ENCODE results near the gene DSC2.
"Not testable (repeated sequence)": the region's sequence is repeated elsewhere in the genome, so short reads cannot be mapped to it uniquely, and the experiment has no call there.

The DSC2 gene

DNA sequence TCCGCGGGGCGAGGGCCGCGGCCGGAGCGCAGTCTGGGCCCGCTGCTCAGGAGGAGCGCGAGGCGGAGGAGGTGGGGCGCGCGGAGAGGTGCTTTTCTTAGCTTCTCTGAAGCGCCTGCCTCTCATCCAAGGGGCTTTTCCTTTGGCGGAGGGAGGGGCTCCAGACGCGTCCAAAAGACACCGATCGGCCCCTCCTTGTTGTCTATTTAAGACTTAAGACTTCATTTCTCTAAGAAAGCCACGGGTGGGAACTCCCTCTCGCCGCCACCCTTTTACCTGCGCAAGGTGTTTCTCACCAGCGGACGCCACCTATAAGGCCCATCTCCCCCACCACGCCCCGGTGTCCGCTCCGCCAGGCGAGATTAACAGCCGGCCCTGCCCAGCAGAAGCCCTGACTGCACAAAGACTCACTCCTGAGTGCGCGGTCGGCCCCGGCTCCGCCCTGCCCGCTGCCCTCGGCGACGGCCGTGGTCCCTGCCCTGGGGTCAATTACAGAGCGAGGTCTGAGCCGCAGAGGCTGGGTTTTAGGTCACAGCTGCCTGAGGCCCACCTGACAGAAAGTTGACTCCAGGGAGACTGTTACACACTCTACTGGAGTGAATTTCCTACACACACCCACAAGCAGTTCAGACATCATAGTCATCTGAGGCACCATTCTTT is at the start of gene DSC2:
Gene DSC2, minus strand, starts transcription at position 397 of the 660 bp plus-strand sequence. CDS start 450 bp downstream, outside the sequence.
- peak; percentile 21 for DNase-seq

DNA sequence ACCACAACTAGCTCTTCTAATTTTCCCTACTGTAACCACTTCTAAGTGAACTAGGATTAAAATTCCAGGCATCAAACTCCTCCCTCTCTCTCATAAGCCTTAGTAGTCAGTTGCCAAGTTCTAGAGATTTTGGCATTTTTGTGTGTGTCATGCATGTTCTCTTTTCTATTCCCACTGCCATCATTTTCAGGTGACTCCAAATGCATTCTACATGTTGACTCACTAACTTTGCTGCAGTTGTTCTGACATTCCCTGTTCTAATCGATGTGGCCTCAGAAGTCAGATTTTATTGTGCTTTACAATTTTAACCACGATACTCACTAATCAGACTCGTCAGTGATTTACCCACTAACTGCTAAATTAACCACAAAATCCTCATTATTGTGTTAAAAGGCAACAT is 47.1 kb upstream of the DSC2 start:
- DNase-seq = no peak

DNA sequence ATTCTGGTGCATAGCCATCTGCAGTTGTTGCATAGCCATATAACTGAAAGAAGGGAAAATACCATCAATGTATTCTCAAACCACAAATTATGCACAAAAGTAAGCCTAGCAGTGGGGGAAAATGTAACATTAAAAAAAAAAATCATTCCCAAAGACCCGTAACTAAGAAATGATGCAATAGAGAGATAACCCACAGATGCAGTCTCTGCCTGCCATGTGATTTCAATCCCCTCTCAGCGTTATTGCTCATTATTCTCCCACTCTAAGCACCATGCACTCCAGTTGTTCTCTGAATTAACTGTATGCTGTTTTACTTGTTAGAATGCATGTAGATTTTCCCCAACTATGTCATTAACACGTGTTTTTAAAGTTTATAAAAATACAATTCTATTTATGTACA is 46.4 kb upstream of the DSC2 start:
- no peak for DNase-seq

GRCh38 chr18:31146809-31147208 is 44.6 kb upstream of the DSC2 start:
- no peak for DNase-seq

GRCh38 chr18:31143025-31143424 is 40.8 kb upstream of the DSC2 start:
- DNase-seq = no peak

- no peak for DNase-seq
These were observed 36.5 kb upstream of the DSC2 start for GRCh38 chr18:31138709-31139108.

DNA sequence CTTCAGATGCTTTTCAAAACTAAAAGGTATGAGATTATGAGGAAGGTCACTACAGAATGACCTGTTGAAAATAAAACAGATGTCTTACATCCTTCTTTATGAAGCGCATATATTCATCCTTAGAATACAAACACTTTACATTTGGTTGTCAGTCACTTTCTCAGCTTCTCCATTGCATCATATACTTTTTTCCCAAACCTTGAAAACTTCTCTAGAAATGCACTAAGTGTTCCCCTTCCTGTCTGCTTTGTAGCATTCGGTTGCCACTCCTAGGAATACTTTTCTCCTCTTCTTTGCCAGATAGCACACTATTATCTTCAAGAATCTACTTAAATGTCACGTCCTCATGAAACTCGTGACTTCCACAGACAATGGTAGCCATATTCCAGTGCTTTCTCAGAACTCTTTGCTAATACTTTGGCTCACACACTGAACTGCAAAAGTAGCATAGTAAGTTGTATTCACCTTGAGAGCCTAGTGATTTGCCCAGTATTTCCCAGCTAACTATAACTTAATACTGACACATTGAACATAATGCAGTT is 32.8 kb upstream of the DSC2 start:
- no peak for DNase-seq

DNA sequence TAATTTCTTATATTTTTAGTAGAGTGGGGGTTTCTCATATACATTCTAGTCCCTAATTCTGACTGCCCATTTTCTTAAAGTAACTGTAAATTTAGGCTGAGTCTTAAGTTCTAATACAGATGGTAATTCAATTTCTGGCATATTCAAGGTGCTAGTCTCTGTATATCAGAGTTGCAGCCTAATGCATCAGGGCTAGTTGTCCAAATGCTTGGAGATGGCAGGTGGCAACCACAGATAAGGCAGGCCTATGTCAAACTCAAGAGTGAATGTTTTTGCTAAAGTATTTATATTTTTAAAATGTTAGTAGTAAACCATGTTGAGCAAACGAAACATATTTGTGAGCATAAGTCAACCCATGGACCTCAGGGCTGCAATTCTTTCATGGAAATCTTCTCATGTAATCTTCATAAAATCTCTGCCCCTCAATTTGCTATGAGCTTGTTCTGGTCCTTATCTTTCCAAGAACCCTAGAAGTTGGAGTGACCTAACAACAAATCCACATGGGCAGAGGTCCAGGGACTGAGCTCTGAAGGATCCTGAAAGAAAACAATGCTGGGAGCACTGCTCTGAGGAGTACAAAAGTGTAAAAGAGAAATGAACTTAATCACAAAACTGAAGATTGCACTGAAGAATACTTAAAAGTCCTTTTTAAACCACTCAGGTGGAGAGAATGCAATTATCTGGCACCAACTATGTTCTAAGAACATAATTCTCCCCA is 27.3 kb upstream of the DSC2 start:
- DNase-seq = no peak

GRCh38 chr18:31125878-31126277 is 23.7 kb upstream of the DSC2 start:
- no peak for DNase-seq

DNA sequence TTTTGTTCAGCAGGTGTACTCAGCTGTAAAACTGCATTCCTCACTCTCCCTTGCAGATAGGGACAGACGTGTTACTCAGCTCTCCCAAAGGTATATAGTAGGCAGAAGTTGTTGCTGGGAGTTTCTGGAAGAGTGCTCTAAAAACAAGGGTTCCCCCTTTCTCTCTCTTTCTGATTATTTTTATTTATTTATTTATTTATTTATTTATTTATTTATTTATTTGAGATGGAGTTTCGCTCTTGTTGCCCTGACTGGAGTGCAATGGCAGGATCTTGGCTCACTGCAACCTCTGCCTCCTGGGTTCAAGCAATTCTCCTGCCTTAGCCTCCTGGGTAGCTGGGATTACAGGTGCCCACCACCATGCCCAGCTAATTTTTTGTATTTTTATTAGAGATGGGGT is 20.9 kb upstream of the DSC2 start:
- not testable (repeated sequence) for DNase-seq

DNA sequence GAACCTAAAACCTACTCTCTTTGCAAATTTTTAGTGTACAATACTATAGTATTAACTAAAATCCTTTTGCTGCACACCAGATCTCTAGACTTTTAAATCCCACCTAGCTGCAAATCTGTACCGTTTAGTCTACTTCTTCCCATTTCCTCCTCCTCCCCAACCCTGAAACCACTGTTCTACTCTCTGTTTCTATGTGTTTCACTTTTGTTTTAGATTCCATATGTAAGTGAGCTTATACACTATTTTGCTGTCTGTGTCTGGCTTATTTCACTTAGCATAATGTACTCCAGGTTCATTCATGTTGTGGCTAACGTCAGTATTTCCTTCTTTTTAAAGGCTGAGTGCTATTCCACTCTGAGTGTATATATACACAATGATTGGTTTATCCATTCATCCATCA is 18.4 kb upstream of the DSC2 start:
- DNase-seq = no peak

- no peak for DNase-seq
These were observed 14.8 kb upstream of the DSC2 start for GRCh38 chr18:31116853-31117595.

GRCh38 chr18:31112804-31113203 is 10.6 kb upstream of the DSC2 start:
- DNase-seq = no peak

DNA sequence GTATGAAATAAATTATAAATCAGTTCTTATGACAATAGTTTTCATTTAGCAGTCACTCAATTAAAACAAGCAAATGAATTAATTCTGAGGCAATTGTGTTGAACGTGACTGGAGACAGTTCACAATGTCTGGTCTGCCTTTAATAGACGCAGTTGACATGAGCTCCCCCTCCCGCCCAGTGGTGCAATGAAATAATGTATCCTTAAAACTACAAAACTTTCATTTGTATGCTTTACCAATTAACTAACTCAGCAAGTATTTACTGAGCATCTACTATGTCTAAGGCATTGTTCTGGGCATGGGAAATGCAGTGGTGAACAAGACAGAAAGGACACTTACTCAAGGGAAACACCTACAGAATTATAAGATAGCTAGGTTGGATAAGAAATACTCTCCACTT is 3.5 kb upstream of the DSC2 start:
- no peak for DNase-seq

DNA sequence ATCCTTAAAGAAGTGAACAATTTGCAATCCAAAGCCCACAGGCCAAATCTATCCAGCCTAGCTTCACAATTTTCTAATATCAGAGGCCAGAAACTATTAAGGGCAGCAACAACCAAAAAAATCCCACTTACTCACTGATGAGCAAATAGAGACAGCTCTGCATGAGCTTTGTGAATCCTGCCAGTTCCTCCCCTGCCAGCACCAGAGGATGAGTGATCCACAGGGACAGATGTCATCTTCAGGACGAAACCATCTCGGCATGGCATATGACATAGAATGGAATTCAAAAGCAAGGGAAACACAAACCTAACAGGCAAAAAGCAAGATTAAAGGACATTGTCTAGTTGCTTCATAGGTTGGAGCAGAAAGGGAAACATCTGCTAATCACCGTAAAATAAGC is 2.2 kb upstream of the DSC2 start:
- DNase-seq = no peak

GRCh38 chr18:31103423-31103822 is 1.2 kb upstream of the DSC2 start:
- DNase-seq = no peak

GRCh38 chr18:31102941-31103340 is 720 bp upstream of the DSC2 start:
- DNase-seq = no peak

- peak; percentile 21 for DNase-seq
These were observed 817 bp downstream of the DSC2 start for GRCh38 chr18:31101183-31102024.

DNA sequence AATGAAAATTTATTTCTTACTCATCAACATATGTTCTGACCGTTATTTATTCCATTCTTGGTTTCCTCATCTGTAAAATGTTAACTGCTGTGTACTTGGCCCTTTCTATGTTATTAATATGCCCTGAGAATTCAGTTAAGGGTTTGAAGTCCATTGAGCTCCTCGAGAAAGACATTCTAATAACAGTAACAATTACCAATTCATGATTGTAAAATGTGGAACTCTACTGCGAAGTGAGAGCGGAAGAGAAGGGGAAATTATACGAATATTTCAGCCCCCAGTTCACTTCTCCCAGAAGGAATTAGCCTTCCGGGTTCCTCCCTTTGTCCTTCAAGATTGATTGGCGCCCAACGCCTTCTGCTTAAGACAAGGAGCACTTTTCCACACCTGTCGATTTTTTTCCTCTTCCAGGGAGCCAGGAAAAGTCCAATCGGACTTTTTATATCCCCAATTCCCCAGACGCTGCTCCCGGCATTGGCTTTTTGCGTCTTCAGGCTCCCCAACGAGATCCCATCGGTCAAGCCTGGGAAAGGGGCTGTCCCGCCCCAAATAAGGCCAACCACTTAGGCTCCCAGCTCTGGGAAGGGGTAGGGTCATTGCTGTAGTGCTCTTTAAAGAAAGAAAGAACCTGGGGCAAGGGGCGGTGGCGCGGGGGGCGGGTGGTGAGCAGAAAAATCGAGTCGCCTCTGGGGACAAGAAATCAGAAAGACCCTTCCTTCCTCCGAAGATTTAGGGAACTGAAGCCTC is 1.6 kb downstream of the DSC2 start:
- no peak for DNase-seq

DNA sequence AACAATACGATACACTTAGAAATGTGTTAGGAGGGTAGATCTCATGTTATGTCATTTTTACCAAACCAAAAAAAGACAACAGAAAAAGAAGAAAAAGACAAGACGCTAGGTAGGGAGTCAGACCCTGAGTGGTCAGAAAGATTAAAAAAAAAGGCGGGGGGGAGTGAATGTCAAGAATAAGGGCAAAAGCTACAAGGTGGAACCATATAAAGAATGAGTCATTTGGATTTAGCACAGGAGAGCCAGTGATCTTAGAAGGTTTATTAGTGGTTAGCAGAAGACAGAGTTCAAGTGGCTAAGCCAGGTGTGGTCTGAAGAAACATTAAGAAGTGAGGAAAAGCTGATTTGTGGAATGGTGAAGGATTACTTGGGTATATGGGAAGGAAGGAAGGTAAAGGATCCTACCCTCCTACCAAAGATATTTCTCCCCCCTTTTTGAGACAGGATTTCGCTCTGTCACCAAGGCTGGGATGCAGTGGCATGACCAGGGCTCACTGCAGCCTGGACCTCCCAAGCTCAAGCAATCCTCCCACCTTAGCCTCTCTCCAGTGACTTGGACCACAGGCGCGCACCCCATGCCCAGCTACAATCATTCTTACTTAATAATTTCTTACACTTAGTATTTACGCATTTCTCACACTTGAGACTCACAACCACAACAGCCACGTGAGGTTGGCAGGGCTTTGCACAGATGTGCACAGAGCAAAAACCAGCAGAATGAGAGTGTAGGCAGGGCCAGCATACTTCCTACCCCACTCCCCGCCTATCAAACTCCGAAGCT is 2.6 kb downstream of the DSC2 start:
- no peak for DNase-seq

DNA sequence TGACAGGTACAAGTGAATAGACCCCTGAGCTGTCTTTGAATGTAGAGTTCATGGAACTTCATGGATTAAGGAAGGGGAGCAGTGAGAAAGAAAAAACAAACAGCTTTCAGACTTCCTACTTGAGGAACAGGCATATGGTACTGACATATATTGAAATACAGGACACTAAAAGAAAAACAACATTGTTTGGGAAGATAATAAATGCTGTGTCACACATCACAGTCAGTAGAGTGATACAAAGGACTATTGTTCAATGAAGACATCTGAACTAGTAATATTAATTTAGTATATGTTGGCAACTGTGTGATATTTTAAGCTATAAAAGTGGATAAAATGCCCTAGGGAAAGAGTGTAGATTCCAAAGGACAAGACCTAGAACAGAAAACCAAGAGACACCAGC is 3.3 kb downstream of the DSC2 start:
- DNase-seq = no peak

All from NCI-H774 (cell line).